Hepatic stellate cell (primary cell): ENCODE data around the gene OR1J4.
"Not testable (repeated sequence)": the region's sequence is repeated elsewhere in the genome, so short reads cannot be mapped to it uniquely, and the experiment has no call there.

ENCODE experiments used
- DNase-seq: peaks from one replicate; pipeline ENCODE4 v3.0.0; 2011; ENCODE audit warnings: low spot score

The OR1J4 gene, protein sequence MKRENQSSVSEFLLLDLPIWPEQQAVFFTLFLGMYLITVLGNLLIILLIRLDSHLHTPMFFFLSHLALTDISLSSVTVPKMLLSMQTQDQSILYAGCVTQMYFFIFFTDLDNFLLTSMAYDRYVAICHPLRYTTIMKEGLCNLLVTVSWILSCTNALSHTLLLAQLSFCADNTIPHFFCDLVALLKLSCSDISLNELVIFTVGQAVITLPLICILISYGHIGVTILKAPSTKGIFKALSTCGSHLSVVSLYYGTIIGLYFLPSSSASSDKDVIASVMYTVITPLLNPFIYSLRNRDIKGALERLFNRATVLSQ

DNA sequence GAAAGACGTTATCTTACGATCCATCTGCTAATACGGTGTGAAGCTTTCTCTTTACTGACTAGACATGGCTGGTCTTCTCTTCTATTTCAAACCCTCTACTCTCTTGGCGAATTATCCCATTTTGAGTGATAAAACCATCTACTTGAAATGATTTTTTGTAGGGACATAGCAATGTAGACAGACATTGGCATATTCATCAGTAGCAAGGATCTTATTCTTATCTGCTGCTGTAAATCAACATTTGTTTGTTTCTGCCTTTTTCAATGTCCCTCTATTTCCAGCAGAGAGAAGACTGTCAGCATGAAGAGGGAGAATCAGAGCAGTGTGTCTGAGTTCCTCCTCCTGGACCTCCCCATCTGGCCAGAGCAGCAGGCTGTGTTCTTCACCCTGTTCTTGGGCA is at the start of gene OR1J4:
Gene OR1J4 (plus strand): TSS at position 301 of the 400 bp plus-strand sequence. CDS start 0 bp downstream, at position 301.
- DNase-seq, result no peak

DNA sequence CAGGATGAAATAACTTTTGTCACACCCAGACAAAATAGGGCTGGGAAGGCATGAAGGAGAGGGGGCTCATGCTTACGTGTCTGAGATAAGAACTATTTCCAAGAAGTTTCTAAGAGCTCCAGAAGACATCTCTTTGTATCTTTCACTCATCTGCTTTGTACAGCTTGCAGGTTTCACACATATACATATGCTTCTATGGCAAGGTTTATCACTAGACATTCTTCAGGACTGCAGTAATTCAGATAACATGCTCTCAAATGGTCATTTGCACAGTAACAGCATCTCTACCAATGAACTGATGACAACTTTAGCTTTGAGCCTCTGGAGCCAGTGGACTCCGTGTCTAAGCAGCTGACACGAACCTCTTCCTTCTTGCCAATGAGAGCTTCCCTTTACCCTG is 44.4 kb upstream of the OR1J4 start:
- no peak for DNase-seq

DNA sequence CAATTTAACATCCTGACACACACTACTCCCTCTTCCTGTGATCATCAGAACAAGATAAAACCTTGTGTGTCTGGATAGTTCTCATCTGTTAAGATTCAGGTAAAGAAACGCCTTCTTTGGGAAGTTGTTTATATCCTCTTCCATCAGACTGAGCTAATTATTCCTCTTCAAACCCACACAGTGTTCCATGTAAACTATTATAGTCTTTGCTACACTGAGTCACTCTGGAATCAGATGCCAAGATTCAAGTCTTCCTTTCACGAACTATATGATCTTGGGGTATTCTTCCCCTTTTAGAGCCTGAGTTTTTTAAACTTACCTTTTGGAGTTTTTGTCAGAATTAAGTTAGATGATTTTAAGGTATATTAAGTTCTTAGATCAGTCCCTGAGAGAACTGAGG is 43.2 kb upstream of the OR1J4 start:
- no peak for DNase-seq

DNA sequence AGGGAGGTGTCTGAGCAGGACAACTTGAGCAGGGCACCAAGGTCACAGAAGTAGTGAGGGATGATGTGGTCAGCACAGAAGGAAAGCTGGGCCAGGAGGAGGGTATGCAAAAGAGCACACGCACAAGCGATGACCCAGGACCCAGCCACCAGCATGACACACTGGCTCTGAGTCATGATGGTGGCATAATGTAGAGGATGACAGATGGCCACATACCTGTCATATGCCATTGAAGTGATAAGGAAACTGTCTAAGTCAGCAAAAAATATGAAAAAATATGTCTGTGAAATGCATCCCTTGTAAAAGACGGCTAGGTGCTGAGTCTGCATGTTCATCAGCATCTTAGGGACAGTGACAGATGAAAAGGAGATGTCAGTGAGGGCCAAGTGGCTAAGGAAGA is 41.6 kb upstream of the OR1J4 start:
- no peak for DNase-seq

DNA sequence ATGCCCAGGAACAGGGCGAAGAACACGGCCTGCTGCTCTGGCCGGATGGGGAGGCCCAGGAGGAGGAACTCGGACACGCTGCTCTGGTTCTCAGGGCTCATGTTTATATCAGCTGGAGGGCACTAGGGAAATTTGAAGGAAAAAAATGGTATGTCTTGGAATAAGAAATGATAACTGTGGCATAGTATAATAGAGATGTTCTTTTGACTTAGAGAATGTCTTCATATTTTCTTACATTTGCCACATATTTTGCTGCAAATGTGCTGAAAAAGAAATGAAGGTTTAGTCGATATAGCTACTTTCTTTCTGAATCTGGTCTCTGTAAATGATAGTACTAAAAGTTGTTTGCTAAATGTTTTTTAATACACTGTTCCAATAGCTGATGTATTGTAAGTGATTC is 41.1 kb upstream of the OR1J4 start, which contains the start of gene OR1J1:
Gene OR1J1 (minus strand): TSS at position 101 of the 400 bp plus-strand sequence. CDS start 0 bp downstream, at position 101.
- DNase-seq, result no peak

DNA sequence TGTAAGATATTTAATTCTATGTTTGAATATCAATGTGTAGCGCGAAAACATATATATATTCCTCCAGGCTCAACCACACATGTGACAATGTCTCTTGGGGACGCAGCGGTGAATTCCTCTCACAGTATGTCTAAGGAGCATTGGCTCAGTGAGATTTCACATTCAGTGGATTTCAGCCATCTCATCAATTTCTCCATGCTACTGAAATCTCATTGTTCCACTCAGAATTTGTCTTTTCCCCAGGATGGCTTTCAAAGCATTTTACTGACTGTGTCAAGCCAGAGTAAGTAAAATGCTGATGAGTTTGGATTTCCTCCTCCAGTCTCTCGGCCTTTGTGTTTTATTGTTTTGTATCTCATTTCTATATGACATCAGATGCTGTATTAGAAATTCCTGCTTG is 39.9 kb upstream of the OR1J4 start:
- DNase-seq, result no peak

DNA sequence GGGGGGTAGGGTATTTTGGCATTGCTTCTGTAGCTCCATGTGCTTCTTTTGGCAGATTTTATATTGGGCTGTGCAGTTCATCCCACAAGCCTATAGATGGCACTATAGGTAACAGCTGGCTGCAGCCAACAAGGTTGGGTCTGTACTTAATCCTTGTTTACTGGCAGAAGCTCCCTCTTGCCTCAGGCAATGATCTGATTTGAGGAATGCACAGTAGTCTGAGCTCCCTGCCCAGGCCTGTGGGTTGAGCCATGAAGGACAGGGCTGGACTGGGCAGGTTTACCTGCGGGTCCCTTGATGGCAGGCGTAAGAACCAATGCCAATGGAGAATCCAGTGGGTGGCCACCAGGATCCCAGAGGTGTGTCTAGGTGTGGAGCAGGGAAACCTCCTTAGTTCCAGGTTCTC is 20.1 kb upstream of the OR1J4 start:
- DNase-seq, result peak; percentile 24

DNA sequence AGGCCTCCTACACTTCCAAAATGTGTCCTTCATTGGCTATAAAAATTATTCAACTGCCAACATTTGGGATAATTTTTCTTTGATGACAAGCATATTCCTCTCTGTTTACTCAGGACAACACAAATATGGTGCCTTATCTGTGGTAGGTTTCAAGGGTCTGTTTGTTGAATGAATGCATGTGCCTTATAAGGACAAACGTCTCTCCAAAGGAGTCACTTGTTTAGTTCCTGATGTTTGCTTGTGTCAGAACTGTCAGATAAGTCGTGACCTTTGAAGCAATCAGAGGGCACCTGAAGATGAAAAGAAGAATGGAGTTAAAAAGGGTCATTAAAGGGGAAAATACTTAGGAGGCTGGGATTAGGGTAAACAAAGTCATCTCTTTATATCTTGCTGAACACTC is 12.0 kb upstream of the OR1J4 start:
- DNase-seq, result no peak

DNA sequence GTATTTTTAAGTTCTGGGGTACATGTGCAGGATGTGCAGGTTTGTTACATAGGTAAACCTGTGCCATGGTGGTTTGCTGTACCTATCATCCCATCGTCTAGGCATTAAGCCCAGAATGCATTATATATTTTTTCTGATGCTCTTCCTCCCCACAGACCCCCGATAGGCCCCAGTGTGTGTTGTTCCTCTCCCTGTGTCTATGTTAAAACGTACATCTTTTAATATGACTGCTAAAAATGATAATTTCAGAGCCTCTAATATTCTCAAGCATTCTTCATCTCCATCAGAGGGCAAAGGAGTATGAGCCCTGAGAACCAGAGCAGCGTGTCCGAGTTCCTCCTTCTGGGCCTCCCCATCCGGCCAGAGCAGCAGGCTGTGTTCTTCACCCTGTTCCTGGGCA is 8.4 kb upstream of the OR1J4 start, which contains the start of gene OR1J2:
Gene OR1J2 (plus strand): TSS at position 301 of the 400 bp plus-strand sequence. CDS start 0 bp downstream, at position 301.
- no peak for DNase-seq

DNA sequence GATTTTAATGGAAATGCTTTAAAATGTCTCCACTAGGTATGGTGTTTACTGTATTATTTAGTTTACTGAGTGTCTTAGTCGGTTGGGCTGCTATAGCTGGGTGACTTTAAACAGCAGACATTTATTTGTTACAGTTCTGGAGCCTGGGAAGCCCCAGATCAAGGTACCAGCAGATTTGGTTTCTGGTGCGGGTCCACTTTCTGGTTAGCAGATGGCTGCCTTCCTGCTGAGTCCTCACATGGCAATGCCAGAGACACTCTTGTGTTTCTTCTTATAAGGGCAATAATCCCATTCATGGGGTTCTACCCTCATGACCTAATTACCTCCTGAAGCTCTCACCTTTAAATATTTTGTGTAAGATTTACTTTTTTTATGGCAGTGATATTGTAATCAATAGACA is 715 bp upstream of the OR1J4 start:
- DNase-seq, result no peak

DNA sequence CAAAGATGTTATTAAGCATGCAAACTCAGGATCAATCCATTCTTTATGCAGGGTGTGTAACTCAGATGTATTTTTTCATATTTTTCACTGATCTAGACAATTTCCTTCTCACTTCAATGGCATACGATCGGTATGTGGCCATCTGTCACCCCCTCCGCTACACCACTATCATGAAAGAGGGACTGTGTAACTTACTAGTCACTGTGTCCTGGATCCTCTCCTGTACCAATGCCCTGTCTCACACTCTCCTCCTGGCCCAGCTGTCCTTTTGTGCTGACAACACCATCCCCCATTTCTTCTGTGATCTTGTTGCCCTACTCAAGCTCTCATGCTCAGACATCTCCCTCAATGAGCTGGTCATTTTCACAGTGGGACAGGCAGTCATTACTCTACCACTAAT is 435 bp downstream of the OR1J4 start:
- no peak for DNase-seq

DNA sequence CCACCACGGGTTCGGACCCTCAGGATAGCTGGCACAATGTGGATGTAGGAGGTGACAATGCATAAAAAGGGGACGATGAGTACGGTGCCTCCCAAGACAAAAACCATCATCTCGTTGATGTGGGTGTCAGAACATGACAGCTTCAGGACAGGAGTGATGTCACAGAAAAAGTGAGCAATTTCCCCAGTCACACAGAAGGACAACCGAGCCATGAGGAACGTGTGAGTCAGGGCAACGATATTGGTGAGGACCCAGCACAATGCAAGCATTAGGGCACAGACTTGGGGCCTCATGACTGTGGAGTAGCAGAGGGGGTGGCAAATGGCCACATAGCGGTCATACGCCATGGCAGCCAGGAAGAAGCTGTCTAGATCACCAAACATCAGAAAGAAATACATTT is 7.7 kb downstream of the OR1J4 start:
- DNase-seq, result no peak

DNA sequence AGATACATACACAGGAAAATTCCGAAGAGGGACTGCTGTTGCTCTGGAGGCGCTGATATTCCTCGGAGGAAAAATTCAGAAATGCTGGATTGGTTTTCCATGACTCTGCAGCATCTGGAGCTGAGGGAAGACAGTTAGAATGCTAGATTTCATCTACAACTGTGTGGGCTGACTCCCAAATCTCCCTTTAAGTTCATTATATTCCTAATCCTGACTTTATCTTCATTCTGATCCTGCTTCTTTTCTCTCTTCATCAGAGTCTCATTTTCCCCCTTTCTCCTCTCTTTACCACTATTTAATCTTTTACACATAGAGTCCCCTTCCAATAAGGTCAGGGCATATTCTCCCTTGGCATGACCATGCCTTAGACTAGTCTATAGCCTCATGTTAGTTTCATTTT is 8.3 kb downstream of the OR1J4 start, which contains the start of gene OR1N1:
Gene OR1N1 (minus strand): TSS at position 101 of the 400 bp plus-strand sequence. CDS start 0 bp downstream, at position 101.
- DNase-seq, result no peak

DNA sequence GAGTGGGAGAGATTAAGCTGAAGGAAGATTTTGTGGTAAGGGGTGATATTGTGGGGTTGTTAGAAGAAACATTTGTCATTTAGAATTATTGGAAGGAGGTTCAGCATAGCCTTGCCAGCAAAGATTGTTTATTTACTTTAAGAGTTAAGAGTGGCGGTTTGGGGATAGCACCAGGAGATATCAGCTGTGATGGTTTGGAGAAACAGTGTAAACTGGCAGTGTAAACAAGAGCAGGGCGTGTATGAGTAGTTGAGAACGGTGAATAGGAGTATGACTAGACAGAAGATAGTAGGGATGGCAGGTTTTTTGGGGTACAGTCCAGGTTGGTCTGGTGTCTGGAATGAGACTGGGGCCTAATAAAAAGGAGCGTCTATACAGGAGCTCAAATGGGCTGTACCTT is 12.2 kb downstream of the OR1J4 start:
- DNase-seq, result not testable (repeated sequence)

DNA sequence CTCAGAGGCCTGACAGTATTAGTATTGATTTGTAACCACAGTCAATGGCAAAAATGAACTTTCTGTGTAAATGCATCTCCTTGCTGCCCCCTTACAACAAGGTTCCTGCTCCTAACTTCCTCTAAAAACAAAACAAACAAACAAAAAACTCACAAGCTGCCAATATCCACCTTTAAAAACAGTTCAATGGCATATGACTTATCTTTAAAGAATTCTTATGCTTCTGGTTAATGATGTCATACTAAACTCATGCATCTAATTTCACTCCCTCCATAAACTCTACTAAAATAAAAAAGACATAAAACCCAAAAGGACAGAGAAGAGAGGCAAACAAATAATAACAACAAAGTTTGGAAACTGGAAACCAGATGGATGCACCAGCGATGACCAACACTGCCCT is 17.2 kb downstream of the OR1J4 start:
- DNase-seq, result no peak

DNA sequence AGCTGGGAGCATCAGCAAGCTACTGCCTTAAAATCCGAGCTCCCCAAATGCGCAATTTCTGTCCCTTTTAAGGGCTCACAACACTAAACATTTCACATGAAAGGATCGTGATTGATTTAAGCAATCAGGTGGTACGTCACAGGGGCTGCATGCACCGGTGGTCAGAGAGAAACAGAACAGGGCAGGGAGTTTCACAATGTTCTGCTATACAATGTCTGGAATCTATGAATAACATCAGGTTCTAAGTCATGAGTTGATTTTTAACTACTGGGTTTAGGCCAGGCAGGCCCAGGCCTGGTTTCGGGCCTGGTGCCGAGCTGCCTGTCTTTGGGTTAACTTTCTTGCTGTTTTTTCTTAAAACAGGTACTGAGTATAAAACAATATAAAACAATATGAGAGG is 18.1 kb downstream of the OR1J4 start:
- DNase-seq, result not testable (repeated sequence)

DNA sequence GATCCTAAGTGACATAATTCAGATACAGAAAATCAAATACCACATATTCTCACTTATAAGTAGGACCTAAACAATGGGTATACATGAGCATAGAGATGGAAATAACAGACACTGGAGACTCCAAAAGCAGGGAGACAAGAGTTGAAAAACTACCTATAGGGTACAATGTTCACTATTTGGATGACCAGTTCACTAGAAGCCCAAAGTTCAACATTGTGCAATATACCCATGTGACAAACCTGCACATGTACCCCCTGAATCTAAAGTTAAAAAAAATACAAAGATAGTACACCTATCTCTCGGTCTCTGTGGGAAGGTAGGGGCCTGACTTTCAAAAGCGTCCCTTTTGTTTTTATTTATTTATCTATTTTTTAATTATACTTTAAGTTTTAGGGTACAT is 19.8 kb downstream of the OR1J4 start:
- DNase-seq, result no peak

DNA sequence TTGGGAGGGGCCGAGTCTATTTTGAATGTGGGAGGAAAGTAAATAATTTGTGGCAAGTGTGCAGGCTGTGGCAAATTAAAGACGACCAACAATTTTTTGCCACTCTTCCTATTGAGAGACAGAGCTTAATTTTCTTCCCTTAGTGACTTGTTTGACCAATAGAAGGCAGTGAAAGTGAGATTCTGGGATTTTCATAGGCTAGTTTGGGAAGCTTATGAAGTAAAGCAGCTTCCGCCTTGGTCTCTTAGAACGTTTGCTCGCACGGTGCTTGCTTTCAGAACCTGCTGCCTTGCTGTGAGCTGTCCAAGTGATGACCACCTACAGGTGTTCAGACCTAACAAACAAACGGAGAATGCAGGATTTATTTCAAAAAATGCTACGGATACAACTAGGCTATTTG is 27.3 kb downstream of the OR1J4 start:
- no peak for DNase-seq

DNA sequence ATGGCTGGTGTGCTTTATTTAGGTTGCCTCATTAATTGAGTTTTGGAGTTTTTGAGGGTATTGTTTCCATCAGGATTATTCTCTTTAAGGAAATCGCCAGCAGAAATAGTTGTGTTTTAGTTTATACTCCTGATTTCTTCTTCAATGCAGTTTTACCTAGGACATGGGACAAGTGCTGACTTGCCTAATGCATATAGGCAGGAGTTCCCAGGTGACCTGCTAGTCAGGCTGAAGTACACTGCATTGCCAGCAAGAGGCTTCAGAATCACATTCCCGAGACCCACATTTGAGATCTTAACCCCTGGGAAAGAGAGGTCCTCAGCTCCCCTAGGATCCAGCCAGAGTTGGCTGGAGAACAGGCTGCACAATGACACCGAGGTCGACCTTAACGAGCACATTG is 32.4 kb downstream of the OR1J4 start:
- DNase-seq, result no peak

DNA sequence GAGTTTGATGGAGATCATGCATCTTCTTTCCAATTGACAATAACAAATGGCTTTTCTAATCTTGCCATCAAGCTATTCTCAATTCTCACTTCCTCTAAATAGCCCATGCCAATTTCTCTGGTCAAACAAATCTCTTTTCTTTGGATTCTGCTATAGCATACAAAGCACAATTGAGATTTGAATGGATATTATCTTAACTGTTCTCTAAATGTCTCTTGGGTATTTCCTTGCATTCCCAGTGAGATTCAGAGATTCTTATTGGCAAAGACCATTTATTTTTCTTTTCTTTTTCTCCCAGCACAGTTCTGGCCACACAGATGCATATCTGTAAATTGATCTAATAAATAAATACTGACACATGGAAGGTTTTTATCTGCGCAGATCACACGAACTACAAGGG is 33.9 kb downstream of the OR1J4 start, which contains the start of gene OR1N2:
Gene OR1N2 (plus strand): TSS at position 301 of the 400 bp plus-strand sequence. CDS start 100 bp downstream, outside the sequence.
- no peak for DNase-seq

DNA sequence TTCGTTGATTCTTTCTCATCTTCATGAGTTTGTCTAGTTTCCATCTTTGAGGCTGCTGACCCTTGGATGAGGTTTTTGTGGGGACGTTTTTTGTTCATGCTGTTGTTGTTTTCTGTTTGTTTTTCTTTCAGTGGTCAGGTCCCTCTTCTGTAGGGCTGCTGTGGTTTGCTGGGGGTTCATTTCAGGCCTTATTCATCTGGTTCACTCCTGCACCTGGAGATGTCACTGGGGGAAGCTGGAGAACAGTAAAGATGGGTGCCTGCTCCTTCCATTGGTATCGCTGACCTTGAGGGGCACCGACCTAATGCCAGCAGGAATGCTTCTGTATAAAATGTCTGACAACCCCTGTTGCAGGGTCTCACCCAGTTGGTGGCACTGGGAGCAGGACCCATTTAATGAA is 42.5 kb downstream of the OR1J4 start:
- DNase-seq, result no peak

DNA sequence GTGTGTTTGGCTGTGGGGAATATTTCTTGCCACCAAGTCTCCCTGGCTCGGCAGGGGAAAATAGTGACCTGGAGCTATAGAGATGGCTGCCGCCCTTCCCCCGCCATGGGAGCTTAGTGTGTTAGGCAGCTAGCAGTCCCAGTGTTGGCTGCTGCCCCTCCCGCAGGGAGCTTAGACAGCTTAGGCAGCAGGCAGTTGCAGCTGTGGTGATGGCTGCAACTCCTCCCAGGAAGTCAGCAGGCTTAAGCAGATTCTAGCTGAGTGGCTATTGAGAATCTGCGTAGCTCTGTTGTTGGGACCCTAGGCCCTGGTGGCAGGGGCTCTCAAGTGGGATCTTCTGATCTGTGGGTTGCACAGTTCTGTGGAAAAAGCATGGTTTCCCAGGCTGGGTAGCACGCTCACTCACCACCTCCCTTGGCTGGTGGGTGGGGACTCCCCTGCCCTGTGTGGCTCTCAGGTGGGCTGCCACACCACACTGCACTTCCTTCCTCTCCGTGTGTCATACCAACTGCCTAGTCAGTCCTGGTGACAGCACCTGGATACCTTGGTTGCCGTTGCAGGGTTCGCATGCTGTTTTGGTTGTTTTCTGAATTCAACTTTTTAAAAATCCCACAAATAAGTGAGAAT is 43.3 kb downstream of the OR1J4 start:
- DNase-seq, result no peak

DNA sequence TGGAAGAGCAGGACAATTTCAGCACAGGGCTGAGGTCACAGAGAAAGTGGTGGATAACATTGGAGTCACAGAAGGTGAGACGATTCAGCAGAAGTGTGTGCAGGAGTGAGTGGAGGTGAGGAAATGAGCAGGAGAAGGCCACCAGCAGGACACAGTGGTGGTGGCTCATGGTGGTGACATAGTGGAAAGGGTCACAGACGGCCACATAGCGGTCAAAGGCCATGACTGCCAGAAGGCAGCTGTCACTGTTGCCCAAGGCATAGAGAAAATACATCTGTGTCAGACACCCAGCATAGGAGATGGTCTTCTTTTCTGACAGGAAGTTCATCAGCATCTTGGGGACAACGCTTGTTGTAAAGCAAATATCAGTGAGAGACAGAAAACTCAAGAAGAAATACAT is 49.0 kb downstream of the OR1J4 start:
- DNase-seq, result no peak
